Stimulated activated CD8-positive, alpha-beta memory T cell treated with anti-CD3 and anti-CD28 coated beads, Interleukin-7, amount 100 ng/mL, for 4 hours (primary cell): Measurements from ENCODE around the gene AAMP.
A peak's percentile ranks its signal among the peaks of the same experiment; 100 is the strongest.
"Not testable (repeated sequence)": the region's sequence is repeated elsewhere in the genome, so short reads cannot be mapped to it uniquely, and the experiment has no call there.

Experiments used
- DNase-seq, 2 donors: peaks; one replicate each; pipeline ENCODE4 v3.0.0-alpha.2; 2020; ENCODE audit warnings: low read depth in 2 of 2

Gene AAMP

DNA sequence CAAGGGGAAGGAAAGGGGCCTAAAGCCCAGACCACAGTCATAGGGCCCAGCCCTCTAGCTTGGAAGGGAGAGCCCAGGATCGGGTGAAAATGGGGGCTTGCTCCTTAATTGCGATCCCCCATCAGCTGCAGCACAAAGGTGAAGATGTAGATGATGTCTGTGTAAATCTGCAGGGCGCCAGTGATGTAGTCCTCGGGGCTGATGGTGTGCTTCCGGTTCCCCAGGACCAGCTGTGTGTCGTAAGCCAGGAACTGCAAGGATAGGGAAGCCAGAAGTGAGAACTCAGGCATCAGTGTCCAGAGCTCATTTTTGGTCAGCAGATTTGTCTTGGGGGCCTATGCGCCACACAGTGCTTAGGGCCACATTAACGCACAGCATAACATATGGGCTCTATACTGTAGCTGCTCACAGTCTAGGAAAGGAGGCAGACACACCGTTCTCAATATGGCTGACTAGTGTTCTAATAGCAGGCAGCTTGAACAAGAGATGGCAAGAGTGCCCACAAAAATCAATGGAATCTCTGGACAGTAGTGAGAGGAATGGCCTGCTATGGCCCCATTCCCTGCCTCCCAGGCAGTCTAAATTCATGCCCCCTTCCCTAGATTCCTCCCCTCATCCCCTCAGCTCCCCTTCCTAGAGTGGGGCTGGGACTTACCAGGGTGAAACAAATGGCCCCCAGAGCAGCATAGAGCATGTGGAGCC is 5.6 kb upstream of the AAMP start:
- no peak for DNase-seq

- no peak for DNase-seq
Measured at GRCh38 chr2:218274586-218274985, 4.6 kb upstream of the AAMP start.

DNA sequence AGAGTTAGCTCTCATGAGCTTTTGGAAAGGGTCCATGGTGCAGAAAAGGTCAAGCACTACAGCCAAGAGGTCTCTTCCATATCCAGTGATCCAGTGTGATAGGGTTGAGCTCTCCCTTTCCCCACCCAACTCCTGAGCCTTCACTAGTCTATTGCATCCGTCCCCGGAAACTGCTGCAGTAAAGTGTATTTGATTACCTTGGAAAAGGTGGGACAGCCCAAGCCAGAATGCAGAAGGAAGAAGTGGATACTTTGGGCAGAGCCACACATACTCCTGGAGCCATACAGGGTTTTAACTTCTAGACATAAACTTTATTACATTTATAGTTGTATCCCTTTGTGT is 3.9 kb upstream of the AAMP start:
- DNase-seq = no peak

- DNase-seq = not testable (repeated sequence)
Measured at GRCh38 chr2:218273214-218273907, 3.4 kb upstream of the AAMP start.

- DNase-seq = peak; percentile 65 to 68
Measured at GRCh38 chr2:218272531-218273212, 2.7 kb upstream of the AAMP start.

GRCh38 chr2:218271865-218272530 is 2.1 kb upstream of the AAMP start:
- DNase-seq = no peak

DNA sequence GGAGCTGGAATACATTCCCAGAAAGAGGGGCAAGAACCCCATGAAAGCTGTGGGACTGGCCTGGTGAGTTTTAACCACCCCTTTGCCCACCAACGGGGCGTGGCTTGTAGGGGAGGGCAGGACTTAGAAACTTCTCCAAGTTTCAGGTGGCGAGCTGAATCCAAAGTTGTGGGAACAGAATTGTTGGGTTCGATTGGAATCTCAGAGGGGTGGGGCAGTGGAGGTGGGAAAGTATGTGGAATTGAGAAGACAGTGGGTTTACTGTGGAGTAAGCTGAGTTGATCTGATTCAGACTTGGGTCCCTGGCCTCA is 1.5 kb upstream of the AAMP start:
- DNase-seq = no peak

DNA sequence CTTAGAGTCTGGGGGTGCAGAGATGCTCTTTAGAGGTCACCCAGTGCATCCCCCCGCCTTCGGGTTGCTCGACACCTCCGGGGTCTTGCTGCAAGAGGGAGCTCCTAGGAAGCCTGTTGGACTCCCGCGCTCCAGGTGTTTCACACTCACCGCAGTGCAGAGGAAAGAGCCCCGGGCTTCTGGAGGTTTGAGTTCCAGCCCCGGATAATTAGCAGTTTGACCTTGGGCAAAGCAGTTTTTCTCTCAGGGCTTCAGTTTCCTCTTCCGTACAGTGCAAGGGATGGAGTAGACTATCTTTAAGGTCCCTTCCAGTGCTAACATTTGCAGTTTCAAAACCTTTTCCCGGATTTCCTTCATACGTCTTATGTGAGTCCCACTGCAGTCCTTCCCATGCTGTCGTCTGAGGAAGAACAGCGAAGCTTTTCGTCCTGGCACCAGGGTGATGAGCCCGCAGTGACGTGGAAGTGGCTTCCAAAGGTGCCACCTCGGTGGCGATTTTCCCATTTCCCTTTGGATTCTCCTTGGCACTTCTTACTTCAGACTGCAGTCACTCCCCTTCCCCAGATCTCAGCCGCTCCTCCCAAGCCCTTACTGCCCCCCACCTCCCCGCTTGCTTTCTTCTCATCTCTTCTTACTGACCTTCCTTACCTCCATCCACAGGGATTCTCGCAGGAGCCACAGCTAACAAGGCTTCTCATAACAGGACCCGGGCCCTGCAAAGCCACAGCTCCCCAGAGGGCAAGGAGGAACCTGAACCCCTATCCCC is 967 bp upstream of the AAMP start:
- DNase-seq = no peak

DNA sequence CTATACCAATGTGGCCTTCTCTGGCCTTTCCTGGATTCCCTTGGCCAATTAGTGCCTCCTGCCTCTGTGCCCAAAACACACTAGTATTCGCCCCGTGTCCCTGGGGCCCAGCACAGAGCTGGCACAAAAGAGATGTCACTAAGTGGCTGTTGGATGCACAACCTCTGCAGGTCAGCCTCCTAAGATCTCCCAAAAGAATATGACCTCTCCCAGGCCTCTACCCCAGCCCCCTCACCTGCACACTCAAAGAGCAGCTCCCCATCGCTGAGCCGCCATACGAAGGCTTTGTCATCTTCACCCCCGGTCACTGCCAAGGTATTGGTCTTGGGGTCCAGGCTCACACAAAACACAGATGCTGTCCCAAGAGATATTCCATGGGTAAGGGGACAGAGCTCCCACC is 2.7 kb downstream of the AAMP start:
- no peak for DNase-seq

DNA sequence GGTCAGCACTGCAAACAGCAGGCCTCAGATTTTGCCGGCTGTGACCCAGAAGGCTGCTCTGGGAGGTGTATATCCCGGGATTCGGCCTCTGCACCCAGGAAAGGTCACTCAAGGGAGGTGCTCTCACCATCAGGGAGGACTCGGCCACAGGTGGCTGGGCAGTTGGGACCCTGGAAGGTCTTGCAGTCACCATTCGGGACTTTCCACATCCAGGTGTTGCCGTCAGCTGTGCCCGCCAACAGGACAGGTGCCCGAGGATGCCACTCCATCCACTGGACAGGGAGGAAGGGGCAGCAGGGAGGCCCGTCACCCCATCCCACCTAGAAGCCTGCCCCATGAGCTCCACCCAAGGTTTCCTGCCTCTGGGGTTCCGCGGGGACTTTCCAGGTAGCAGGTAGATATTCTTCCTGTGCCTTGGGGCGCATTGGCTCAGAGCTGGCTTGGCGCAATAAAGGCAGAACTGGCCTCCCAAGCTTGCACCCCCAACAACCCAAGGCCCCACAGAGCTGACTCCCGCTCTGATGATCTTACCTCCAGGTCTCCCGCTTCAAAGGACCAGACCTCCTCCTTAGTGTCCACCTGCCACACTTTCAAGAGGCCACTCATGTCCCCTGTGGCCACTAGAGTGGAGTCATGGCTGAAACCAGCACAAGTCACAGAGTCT is 3.5 kb downstream of the AAMP start:
- DNase-seq = no peak

DNA sequence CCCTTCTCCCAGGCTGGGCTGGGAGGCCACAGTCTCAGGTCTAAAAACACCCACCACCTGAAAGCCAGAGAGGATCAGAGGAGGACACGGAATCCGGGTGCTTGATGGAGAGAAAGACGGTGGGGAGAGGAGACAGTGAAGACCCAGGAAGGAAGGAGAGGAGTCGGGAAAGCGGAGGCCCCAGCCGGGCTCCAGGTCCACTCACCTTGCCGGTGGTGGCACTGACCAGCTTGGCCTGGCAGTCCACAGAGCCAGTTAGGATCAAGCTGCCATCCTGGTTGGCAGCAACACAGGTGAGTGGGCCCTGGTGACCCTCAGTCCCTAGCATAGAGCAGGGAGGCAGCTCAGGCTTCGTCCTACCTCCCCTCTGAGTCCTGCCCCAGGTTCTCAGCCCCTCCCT is 4.3 kb downstream of the AAMP start:
- no peak for DNase-seq

GRCh38 chr2:218264773-218265561 is 5.0 kb downstream of the AAMP start:
- no peak for DNase-seq

DNA sequence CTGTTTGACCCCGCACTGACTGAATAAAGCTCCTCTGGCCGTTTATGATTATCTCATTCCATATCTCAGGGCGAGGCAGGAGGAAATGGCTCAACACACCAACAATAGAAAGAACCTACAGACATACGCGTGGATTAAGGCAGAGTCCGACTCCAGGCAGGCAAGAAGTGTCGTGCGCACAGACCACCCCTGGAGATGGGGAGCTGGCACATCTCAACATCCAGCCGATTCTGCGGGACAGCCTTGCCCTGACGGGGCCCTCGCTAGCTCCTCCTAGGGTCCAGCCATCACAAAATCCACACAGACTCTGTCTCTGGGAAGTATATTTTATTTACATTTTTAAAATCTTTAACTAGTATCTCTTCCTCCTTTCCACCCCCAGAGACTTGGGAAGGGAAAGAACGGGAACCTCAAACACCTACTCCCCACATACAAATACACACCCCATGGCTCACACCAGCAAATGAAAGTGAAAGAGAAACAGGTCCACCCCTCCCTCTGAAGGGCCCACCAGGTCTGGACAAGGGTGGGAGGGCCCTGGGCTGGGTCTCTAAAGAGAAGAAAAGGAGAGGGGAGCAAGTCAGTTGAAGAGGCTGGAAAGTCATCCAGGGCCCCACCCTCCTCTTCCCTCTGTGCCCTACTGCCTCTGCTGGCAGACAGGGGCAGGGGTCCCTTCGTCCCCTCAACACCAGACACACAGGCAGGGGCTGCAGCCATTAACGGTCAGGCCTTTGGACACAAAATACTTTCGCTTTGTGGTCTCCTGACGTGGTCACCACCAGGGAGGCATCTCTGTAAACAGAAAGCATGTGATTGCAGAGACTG is 5.9 kb downstream of the AAMP start:
- no peak for DNase-seq

DNA sequence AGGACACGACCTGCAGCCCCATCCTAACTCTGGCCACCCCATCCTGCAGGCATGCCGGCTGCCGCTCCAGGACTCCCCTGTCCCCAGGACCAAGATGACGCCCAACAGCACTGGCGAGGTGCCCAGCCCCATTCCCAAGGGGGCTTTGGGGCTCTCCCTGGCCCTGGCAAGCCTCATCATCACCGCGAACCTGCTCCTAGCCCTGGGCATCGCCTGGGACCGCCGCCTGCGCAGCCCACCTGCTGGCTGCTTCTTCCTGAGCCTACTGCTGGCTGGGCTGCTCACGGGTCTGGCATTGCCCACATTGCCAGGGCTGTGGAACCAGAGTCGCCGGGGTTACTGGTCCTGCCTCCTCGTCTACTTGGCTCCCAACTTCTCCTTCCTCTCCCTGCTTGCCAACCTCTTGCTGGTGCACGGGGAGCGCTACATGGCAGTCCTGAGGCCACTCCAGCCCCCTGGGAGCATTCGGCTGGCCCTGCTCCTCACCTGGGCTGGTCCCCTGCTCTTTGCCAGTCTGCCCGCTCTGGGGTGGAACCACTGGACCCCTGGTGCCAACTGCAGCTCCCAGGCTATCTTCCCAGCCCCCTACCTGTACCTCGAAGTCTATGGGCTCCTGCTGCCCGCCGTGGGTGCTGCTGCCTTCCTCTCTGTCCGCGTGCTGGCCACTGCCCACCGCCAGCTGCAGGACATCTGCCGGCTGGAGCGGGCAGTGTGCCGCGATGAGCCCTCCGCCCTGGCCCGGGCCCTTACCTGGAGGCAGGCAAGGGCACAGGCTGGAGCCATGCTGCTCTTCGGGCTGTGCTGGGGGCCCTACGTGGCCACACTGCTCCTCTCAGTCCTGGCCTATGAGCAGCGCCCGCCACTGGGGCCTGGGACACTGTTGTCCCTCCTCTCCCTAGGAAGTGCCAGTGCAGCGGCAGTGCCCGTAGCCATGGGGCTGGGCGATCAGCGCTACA is 7.0 kb downstream of the AAMP start:
- no peak for DNase-seq

DNA sequence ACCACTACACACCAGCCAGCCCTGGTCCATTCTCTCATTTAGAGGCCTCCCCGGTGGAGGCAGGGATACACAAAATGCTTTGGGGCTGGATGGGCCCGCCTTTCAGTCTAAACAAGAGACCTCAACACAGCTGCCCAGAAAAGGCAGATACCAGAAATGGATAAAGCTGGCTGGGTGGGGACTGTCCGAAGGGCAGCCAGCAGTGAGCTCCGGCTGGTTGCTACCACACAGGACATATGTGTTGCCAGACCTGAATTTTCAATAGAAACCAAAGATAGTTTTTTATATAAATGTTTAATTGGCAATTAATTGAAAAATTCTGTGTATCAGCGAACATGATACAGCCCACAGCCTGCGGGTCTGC is 7.7 kb downstream of the AAMP start:
- no peak for DNase-seq

- no peak for DNase-seq
Measured at GRCh38 chr2:218261423-218262236, 8.3 kb downstream of the AAMP start.

DNA sequence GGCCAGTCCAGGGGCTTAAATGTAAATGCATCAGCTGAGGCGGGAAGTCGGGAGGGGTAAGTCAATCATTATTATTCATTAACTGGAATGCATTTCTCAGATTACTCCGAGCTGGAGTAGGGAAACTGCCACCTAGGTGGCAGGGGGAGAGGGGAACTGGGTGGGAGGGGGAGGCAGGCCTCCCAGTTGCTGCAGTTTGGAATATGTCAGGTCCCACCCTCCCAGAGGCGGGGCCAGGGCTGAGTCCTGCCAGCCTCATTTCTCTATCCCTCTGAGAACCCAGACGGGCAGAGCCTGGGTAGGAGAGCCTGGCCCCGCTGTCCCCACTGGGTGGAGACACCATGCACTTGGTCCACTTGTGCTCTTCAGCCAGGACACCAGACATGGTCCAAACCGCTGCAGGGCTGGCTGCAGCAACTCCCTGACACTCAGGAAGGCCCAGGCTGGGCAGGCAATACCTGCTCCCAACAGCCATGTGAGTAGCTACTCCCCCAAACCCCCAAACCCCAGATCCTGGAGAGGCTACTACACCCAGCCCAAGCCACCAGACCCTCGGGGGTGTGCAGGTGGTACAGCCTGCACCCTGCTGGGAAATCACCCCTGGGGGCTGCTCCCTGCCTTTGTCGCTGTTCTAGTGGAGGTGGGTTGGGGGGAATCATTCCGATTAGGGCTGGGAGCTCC is 9.1 kb downstream of the AAMP start, which contains the start of gene GPBAR1:
Gene GPBAR1, plus strand, starts transcription at position 274 of the 681 bp plus-strand sequence. CDS start 1,710 bp downstream, outside the sequence.
- no peak for DNase-seq
